HL-60 (cell line): ENCODE results near the gene HAVCR2.
"Not testable (repeated sequence)": the region's sequence is repeated elsewhere in the genome, so short reads cannot be mapped to it uniquely, and the experiment has no call there.

Experiments
- DNase-seq, 2 experiments: peaks; one replicate each; pipeline ENCODE4 v3.0.0-alpha.2; 2010 to 2020; ENCODE audit warnings: low read depth in 1 of 2, low spot score in 1 of 2
- H3K27ac ChIP-seq: fragments of 250-450 bp; sonication (Bioruptor Pico); replicated peaks from 2 replicates; pipeline ENCODE4 v1.5.1; 2020; ENCODE audit warnings: mild to moderate bottlenecking, moderate library complexity
- H3K27me3 ChIP-seq: fragments of 250-450 bp; sonication (Bioruptor Pico); 2 replicates; pipeline ENCODE4 v1.5.1; 2021; ENCODE audit warnings: mild to moderate bottlenecking, moderate library complexity; ENCODE audit not compliant: insufficient read depth, poor library complexity, severe bottlenecking
- H3K4me3 ChIP-seq: replicated peaks from 2 replicates; pipeline ENCODE4 v1.5.1; 2011; ENCODE audit warnings: mild to moderate bottlenecking, control low read depth, low read length; ENCODE audit not compliant: insufficient read depth
- CTCF ChIP-seq: IDR thresholded peaks from one replicate; pipeline ENCODE4 v1.5.1; 2011; ENCODE audit warnings: low read length, control low read depth, inconsistent platforms; ENCODE audit not compliant: insufficient read depth
- GABPA ChIP-seq: IDR thresholded peaks from 2 replicates; pipeline ENCODE4 v1.6.1; 2012; ENCODE audit warnings: low read depth
- POLR2AphosphoS5 ChIP-seq: IDR thresholded peaks from 2 replicates; pipeline ENCODE4 v1.6.1; 2012; ENCODE audit warnings: low read depth
- REST ChIP-seq: IDR thresholded peaks from 2 replicates; pipeline ENCODE4 v1.6.1; 2012; ENCODE audit warnings: low read depth; ENCODE audit not compliant: insufficient replicate concordance
- SPI1 ChIP-seq: IDR thresholded peaks from 2 replicates; pipeline ENCODE4 v1.6.1; 2012; ENCODE audit warnings: low read depth, mild to moderate bottlenecking, borderline replicate concordance

The HAVCR2 gene

GRCh38 chr5:157051604-157052245 lies 57.1 kb downstream of the HAVCR2 start:
- H3K4me3 ChIP-seq: no peak overlapping the region
- H3K27ac ChIP-seq: no peak overlapping the region
- no peak for DNase-seq
- no peak for TF ChIP-seq POLR2AphosphoS5
- TF ChIP-seq REST: no peak
- TF ChIP-seq CTCF: no peak
- no peak for TF ChIP-seq GABPA
- TF ChIP-seq SPI1: no peak
- H3K27me3 ChIP-seq: no peaks in the 10 kb centered on the region

GRCh38 chr5:157050050-157050449 lies 58.8 kb downstream of the HAVCR2 start:
- no peak for DNase-seq
- Histone ChIP-seq H3K27ac (no peak overlapping the region), H3K4me3 (no peak overlapping the region), H3K27me3 (no peaks in the 10 kb centered on the region)
- no peak for TF ChIP-seq GABPA
- no peak for TF ChIP-seq REST
- no peak for TF ChIP-seq POLR2AphosphoS5
- TF ChIP-seq SPI1: no peak
- no peak for TF ChIP-seq CTCF

- DNase-seq: no peak
- no peak overlapping the region for H3K4me3 ChIP-seq
- H3K27ac ChIP-seq: no peak overlapping the region
- TF ChIP-seq REST: no peak
- TF ChIP-seq GABPA: no peak
- no peaks in the 10 kb centered on the region for H3K27me3 ChIP-seq
Observed at GRCh38 chr5:157049605-157050004, 59.2 kb downstream of the HAVCR2 start.

- no peaks in the 10 kb centered on the region for H3K27me3 ChIP-seq
- no peak overlapping the region for H3K27ac ChIP-seq
- TF ChIP-seq POLR2AphosphoS5 (no peak), SPI1 (no peak), GABPA (no peak), REST (no peak), CTCF (no peak)
- no peak for DNase-seq
- H3K4me3 ChIP-seq: no peak overlapping the region
Observed at GRCh38 chr5:157047898-157048297, 60.9 kb downstream of the HAVCR2 start.

GRCh38 chr5:157047016-157047415 lies 61.8 kb downstream of the HAVCR2 start:
- H3K27ac ChIP-seq, H3K27me3 ChIP-seq, H3K4me3 ChIP-seq, DNase-seq: not testable (repeated sequence)
